HG03460 (cell line): ENCODE measurements around the gene TBC1D3B.
"Not testable (repeated sequence)": the region's sequence is repeated elsewhere in the genome, so short reads cannot be mapped to it uniquely, and the experiment has no call there.

Experiments
- ATAC-seq: cut with Tn5 transposase; IDR thresholded peaks from one replicate; pipeline ENCODE4 v1.9.1; 2021; ENCODE audit not compliant: unreplicated experiment

Gene TBC1D3B

GRCh38 chr17:36131421-36131820 is 45.0 kb downstream of the TBC1D3B start:
- no peak for ATAC-seq

DNA sequence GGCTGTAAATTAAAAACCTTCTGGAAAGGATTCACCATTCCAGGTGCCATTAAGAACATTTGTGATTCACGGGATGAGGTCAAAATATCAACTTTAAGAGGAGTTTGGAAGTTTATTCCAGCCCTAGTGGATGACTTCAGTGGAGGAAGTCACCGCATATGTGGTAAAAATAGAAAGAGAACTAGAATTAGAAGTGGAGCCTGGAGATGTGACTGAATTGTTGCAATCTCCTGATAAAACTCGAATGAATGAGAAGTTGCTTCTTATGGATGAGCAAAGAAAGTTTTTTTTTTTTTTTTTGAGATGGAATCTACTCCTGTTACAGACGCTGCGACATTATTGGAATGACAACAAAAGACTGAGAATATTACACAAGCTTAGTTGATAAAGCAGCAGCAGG is 46.1 kb downstream of the TBC1D3B start:
- no peak for ATAC-seq

DNA sequence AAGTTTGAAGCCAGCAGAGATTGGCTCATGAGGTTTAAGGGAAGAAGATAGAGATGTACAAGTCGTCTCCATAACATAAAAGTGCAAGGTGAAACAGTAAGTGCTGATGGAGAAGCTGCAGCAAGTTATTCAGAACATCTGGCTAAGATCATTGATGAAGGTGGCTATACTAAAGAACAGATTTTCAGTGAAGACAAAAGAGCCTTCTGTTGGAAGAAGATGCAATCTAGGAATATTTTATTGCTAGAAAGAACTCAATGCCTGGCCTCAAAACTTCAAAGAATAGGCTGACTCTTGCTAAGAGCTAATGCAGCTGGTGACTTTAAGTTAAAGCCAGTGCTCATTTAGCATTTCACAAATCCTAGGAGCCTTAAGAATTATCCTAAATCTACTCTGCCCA is 46.8 kb downstream of the TBC1D3B start:
- no peak for ATAC-seq

- no peak for ATAC-seq
Measured at GRCh38 chr17:36128411-36128978, 47.9 kb downstream of the TBC1D3B start.

DNA sequence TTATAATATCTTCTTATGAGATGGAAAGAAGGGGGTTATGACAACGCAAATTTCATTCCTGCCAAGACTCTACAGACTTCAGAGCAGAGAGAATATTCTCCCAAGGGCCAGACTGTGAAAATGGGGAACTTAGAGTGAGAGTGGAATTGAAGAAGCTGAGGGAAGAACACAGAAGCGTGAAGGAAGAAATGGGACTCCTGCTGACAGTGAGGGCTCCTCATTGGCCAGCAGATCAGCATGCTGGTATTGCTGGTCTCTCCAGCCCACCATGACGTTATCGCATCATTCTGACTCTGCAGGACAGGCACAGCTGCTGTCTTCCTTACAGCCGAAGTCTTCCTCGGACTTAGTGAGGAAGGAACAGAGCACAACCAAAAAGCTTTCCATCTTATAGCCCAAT is 48.5 kb downstream of the TBC1D3B start:
- ATAC-seq, result no peak

DNA sequence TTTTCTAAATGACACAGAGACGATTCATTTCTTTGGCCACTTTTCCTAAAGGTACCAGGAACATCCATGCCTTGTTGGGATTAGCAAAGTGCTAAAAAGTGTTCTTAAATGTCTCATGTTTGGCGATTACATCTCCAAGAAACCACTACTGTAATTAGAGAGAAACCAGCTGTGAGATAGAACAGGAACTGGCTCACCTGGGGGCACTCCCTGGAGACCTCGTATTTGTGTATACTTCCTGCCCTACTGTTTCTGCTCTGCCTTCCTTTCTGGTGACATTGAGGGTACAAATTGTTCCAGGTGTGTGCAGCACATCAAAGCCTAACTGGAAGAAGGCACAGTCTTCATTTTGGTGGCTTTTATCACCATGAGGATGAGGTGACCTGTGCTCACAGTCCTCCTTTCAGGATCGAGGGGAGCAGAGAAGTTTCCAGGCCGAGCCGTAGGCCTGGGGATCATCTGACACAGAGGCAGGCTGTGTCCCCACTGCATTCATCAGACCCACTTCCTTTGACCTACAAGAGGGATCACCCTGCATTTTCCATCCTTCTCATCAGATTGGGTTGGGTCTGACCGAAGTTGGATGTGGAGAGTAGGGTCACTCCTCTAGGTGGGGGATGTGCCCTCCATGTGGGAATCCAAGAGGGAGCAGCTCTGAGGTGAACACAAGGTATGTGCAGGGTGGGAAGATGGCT is 49.1 kb downstream of the TBC1D3B start:
- ATAC-seq, result peak; percentile 53

DNA sequence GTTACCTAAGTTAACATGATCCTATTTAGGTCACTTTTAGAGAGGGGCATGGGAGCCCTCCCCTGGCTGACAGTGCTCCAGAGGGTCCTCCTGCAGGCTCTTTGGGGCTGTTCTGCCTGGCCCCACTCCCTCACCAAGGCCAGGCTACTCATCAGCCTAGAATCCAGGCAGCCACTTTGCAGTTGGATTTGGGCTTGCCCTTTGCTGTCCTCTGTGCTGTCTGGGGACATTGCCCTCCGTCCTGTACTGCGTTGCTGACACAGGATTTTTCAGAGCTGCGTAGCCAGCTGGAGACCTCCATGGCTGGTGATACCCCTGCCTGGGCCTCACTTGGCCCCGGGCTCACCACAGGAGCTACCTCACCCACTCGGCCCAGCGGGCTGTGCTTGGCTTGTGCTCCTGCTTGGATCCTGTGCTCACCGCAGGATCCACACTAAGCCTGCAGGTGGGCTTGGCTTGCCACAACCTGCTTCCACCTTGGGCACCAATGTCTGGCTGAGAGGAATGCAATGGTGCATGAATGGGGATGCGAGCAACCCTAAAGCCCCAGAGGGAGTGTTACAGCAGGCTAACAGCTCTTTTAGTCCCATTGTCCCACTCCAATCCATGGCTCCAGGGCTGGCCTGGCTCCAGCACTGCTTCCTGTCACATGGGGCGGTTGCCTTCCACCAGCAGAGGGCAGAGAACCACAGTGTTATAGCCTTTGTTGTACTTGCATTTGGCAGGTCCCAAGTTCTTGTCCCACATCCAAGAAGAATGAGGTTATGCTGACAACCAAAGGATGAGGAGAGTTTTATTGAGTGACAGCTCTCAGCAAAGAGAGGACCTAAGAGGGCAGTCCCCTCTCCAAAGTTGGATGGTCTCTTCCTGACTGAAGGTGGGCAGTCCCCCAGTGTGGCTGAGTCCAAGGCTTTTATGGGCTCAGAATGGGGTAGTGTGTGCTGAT is 51.3 kb downstream of the TBC1D3B start:
- no peak for ATAC-seq

GRCh38 chr17:36123431-36123830 is 53.0 kb downstream of the TBC1D3B start:
- ATAC-seq, result no peak

DNA sequence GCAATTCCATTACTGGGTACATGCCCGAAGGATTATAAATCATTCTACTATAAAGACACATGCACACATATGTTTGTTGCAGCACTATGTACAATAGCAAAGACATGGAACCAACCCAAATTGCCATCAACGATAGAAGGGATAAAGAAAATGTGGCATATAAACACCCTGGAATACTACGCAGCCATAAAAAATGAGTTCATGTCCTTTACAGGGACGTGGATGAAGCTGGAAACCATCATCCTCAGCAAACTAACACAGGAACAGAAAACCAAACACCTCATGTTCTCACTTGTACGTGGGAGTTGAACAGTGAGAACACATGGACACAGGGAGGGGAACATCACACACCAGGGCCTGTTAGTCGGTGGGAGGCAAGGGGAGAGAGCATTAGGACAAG is 55.3 kb downstream of the TBC1D3B start:
- not testable (repeated sequence) for ATAC-seq

DNA sequence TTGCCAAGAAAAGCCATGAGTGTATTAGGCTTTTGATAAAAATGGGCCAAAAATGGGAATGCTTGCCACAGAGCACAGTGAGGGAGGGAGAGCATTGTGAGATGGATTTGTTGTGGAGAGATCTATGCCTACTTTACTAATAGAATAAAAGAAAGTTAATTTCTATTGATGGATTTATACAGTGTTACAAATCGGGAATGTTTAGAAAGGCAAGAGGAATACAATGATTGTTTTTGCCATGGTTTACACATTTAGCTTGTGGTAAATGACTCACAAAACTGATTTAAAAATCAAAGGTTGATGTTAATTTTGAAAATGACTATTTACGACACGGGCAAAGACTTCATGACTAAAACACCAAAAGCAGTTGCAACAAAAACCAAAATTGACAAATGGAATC is 56.2 kb downstream of the TBC1D3B start:
- ATAC-seq, result no peak

DNA sequence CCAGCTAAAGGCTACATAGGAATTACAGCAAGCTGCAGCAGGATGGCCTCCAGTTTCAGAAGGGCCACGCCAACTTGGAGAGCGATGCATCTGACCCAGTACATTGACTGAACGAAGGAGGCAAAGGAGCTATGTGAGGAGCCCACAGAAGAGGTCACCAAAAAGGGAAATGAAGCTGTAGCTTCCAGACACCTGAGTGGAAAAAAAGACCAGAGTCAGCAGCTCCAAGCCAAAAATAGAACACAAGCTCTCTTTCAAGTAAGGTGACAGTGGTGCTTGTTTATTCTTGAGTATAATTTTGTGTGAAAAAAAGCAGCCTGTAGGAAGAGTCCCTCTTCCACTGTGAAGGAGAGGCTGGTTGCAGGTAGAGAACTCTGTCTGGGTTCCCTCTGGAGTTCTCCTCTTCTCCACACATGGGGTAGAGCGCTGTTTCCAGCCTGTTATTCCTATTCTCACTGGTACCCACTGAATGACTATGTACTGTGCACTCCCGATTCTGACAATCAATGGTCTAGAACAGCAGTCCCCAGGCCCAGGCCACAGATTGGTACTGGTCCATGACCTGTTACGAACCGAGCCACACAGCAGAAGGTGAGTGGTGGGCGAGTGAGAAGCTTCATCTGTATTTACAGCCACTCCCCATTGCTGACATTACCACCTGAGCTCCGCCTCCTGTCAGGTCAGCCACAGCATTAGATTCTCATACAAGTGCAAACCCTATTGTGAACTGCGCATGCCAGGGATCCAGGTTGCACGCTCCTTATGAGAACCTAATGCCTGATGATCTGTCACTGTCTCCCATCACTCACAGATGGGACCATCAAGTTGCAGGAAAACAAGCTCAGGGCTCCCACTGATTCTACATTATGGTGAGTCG is 57.7 kb downstream of the TBC1D3B start:
- ATAC-seq, result no peak

DNA sequence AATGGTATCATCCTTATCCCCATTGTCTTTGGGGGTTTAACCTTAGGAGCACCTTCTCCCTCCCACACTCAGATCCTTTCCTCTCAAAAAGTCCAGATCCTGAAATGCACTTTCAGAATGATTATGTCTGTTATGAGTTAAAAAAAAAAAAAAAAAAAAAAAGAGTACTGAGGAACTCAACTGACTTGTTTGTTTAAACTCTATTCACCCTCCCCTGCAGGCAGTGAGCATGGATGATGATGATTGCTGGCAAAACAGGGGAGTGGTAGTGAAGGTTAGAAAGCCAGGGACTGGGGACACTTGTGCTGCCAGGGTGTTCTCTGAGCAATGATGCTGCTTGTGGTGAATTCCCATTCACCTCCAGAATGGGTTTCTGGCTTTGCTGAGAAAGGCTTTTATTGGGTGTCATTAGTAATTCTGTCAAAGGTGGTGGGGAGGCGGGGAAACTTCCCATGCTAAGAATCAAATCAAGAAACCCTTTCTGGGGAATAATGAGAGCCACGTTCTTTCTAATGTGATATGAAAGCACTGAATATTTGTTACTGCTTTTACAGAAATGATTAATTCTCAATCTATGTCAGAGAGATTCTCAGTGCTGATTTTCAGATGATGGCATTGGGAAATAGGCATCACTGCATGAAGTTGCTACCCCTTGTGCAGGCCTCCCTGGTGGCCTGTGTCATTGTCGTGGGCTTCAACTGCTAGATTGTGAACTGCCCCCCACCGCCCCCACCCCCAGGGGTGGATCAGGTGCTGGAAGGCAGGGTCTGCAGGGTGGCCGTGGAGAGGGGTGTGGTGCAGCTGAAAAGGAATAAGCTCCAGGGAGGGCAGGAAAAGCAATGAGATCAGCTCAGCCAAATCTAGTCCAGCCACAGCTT is 58.7 kb downstream of the TBC1D3B start:
- ATAC-seq, result no peak
